ENCODE data around the gene CSF1R. TPM values are rescaled to one million over a fixed set of nuclear protein-coding genes. Genes with fewer than 3 reads are reported as not detected.

The CSF1R gene
- total RNA-seq, 4 donors from 2014 or later, result 12.3 to 58.0 (median 35.2) TPM

GRCh38 chr5:150112201-150113046, 26.1 kb upstream of the CSF1R start:
- no peak for TF ChIP-seq POLR2A (IDR thresholded peaks at IDR 0.05)
- TF ChIP-seq, protein P1, sequence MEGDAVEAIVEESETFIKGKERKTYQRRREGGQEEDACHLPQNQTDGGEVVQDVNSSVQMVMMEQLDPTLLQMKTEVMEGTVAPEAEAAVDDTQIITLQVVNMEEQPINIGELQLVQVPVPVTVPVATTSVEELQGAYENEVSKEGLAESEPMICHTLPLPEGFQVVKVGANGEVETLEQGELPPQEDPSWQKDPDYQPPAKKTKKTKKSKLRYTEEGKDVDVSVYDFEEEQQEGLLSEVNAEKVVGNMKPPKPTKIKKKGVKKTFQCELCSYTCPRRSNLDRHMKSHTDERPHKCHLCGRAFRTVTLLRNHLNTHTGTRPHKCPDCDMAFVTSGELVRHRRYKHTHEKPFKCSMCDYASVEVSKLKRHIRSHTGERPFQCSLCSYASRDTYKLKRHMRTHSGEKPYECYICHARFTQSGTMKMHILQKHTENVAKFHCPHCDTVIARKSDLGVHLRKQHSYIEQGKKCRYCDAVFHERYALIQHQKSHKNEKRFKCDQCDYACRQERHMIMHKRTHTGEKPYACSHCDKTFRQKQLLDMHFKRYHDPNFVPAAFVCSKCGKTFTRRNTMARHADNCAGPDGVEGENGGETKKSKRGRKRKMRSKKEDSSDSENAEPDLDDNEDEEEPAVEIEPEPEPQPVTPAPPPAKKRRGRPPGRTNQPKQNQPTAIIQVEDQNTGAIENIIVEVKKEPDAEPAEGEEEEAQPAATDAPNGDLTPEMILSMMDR (IDR thresholded peaks at IDR 0.05), result no peak
- no peak for TF ChIP-seq EP300 (IDR thresholded peaks at IDR 0.05)
- no peak for TF ChIP-seq POLR2AphosphoS5 (IDR thresholded peaks at IDR 0.05)
- H3K27me3 ChIP-seq, result peaks cover 3% of the 10 kb centered on the region
- no peak overlapping the region for H3K4me3 ChIP-seq
- ATAC-seq, result peak; percentile 64
- peaks cover 0 to 10% (median 3%) of the 10 kb centered on the region in 3 donors for H3K4me1 ChIP-seq
- no peaks in the 10 kb centered on the region for H3K9me3 ChIP-seq
- H3K27ac ChIP-seq, result peak overlapping the region in 3 of 4 donors; percentile 43 to 63 (median 46)
- H3K36me3 ChIP-seq, result peaks cover 0 to 32% of the 10 kb centered on the region in 2 donors
- WGBS, 2 donors (ENCODE audit: low coverage in 1 of 2), result 20 to 50% methylated on average over 1 of the region's 6 CpGs

- Histone ChIP-seq H3K27ac (no peak overlapping the region), H3K4me3 (no peak overlapping the region), H3K27me3 (peaks cover 3% of the 10 kb centered on the region), H3K9me3 (no peaks in the 10 kb centered on the region), H3K36me3 (peaks cover 0 to 20% of the 10 kb centered on the region in 2 donors), H3K4me1 (peaks cover 0 to 10% (median 3%) of the 10 kb centered on the region in 3 donors)
- WGBS, 2 donors (ENCODE audit: low coverage in 1 of 2), result 72 to 86% methylated on average over 2 to 8 of the region's 8 CpGs
- no peak for ATAC-seq
- TF ChIP-seq POLR2A (IDR thresholded peaks at IDR 0.05) (no peak), EP300 (IDR thresholded peaks at IDR 0.05) (no peak), POLR2AphosphoS5 (IDR thresholded peaks at IDR 0.05) (no peak)
- TF ChIP-seq, protein P1 (IDR thresholded peaks at IDR 0.05), result no peak
Measured at GRCh38 chr5:150111122-150111521, 24.8 kb upstream of the CSF1R start.

- Histone ChIP-seq H3K36me3 (peaks cover 0 to 8% of the 10 kb centered on the region in 2 donors), H3K27ac (no peak overlapping the region), H3K4me1 (peaks cover 0 to 10% (median 3%) of the 10 kb centered on the region in 3 donors), H3K27me3 (peaks cover 3% of the 10 kb centered on the region), H3K4me3 (no peak overlapping the region), H3K9me3 (no peaks in the 10 kb centered on the region)
- ATAC-seq, result no peak
- TF ChIP-seq, protein P1 (IDR thresholded peaks at IDR 0.05), result no peak
- no peak for TF ChIP-seq POLR2A (IDR thresholded peaks at IDR 0.05)
- TF ChIP-seq EP300 (IDR thresholded peaks at IDR 0.05), result no peak
- TF ChIP-seq POLR2AphosphoS5 (IDR thresholded peaks at IDR 0.05), result no peak
- WGBS, 2 donors (ENCODE audit: low coverage in 1 of 2), result 63 to 73% methylated on average over 3 to 4 of the region's 4 CpGs
Measured at GRCh38 chr5:150109921-150110320, 23.6 kb upstream of the CSF1R start.

GRCh38 chr5:150108711-150109514, 22.6 kb upstream of the CSF1R start:
- Histone ChIP-seq H3K36me3 (no peaks in the 10 kb centered on the region), H3K27ac (no peak overlapping the region), H3K4me1 (peaks cover 0 to 10% (median 3%) of the 10 kb centered on the region in 3 donors), H3K9me3 (no peaks in the 10 kb centered on the region), H3K4me3 (no peak overlapping the region), H3K27me3 (peaks cover 3% of the 10 kb centered on the region)
- WGBS, 2 donors (ENCODE audit: low coverage in 1 of 2), result 90% methylated on average over 4 of the region's 11 CpGs; no CpG with 5 or more reads in 1 of the 2 donors
- TF ChIP-seq POLR2AphosphoS5 (IDR thresholded peaks at IDR 0.05) (no peak), EP300 (IDR thresholded peaks at IDR 0.05) (no peak), POLR2A (IDR thresholded peaks at IDR 0.05) (no peak)
- TF ChIP-seq, protein P1 (IDR thresholded peaks at IDR 0.05), result no peak
- no peak for ATAC-seq

Measured in gastroesophageal sphincter (tissue), 4 donors.